Dedifferentiated amniotic fluid mesenchymal stem cell (primary cell): Measurements from ENCODE around the gene MELTF.

Experiments used
- DNase-seq: peaks from one replicate; pipeline ENCODE4 v3.0.0-alpha.2; 2016; ENCODE audit errors: extremely low spot score

Gene MELTF

DNA sequence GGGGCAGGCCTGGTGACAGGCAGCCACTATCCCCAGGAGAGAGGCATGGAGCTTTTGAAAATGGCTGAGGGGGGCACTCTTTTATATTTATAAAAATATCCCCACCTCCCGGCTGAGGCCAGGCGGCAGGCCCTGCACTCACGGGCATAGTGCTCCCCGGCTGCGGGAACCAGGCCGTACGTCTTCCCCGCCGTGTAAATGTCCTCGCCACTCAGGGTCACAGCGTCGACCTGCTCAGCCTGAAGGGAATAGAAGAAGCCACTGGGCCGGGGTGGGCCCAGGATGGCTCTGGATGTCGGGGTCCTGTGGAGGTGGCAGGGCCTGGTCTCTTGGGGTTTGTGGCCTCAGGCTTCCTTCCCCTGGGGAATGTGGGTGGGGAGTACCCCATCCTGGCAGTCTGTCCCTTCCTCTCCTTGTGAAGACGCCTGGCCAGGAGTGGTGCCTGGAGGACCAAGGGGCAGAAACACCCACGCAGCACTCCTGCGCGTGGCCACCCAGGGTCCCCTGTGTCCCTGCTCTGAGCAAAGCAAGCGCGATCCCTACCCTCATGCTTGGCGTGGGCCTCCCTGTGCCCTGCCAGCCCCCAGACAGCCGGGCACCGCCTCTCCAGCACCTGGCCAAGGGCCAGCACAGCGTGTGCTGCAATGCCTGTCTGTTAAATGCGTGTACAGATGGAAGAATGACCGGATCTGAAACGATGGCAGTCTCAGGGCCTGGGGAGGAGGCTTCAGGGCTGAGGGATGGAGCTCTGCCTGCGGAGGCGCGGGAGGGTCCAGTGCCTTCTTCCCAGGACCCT lies 18.9 kb downstream of the MELTF start:
- no peak for DNase-seq

DNA sequence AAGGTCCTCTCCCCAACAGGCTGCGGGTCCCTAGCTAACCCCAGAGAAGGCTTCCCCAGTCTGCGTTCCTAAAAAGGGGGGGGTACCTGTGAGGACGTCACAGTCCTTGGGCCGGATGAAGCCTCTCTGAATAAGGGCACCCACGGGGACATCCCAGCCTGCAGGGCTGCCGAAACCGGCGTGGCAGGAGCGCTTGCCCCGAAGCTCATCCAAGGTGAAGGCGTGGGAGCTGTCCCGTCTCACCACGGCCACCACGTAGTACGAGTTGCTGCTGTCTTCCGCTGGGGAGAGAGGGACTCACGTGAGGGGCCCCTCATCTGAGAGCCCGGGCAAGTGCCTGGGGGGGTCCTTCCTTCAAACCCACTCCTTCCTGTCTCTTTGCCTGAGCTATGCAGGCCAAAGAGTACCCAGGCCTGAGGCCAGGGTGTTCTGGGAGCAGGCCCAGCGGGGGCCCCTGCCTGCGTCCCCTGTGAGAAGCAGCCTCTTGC lies 20.0 kb downstream of the MELTF start:
- DNase-seq, result no peak

DNA sequence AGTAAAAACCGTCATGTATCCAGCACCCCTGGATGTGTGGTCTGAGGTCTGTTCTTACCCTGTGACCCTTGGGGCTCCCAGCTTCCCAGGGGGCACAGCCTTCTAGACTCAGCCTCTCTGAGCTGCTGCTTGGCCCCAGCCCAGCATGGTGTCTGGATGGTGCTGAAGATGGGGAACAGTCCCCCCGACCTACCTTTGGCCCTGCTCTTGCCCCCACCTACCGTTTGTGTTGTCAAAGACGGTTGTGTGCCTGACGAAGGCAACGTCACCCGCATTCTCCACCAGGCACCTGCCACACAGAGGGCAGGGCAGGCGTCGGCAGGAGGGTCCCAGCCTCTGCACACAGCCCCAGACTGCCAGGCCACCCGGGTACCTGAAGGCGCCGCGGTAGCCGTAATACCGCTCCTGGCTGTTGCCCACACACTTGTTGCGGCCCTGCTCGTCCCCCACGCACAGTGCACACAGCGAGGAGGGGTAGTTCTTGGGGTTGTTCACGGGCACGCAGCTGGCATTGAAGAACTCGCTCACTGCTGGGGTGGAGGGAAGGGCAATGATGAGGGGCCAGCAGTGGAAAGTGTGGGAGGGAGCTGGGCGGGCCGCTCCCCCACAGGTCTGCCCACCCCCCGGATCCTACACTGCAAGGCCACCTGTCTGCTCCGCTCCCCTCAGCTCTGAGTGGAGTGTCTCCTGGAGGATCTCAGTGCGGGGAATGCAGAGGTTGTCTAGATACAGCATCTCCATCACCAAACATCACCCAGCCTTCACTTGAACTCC lies 21.0 kb downstream of the MELTF start:
- DNase-seq, result no peak

DNA sequence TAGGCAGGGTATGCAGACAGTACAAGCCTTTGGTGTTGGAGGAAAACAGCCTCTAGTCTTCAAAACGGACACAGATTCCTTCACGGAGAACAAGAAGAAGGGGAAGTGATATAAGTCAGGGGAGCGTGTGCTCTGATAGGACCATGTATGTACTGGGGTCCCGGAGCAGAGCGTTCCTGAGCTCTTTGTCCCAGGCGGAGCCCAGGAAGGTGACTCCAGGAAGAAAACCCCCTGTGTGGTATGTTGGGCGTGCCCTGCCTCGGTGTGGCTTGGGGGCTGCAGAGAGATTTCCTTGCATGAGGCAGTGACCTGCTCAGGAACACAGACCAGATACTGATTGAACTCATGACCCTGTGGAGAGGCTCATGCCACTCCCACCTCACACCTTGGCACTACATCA lies 21.7 kb downstream of the MELTF start:
- no peak for DNase-seq

DNA sequence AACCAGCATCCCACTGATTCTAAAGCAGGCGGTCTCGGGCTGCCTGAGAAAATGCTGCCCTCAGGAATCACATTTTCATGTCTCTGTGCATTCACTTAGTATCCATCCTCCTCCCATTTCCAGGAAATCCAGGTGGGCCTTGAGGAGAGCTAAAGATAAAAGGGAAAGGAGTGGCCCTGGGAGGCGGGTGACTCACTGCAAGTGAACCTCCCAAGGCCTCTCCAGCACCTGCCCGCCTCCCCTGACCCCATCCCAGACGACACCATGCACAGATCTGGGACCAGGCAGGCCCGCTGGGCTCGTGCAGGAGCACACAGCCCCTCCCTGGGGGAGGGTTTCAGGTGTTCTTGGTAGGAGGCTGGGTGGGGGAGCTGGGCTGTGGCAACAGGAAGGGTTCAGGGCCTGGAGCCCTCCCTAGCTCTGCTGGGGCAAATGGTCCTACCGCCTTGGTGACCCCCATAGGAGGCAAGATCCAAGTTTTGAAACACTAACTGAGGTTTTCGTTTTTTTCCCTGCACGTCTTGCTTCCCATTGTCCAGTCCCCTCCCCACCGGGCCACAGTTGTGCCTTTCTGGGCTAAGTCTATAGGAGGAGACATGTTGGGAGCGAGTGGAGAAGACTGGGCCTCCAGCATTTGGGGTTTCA lies 22.2 kb downstream of the MELTF start:
- no peak for DNase-seq

DNA sequence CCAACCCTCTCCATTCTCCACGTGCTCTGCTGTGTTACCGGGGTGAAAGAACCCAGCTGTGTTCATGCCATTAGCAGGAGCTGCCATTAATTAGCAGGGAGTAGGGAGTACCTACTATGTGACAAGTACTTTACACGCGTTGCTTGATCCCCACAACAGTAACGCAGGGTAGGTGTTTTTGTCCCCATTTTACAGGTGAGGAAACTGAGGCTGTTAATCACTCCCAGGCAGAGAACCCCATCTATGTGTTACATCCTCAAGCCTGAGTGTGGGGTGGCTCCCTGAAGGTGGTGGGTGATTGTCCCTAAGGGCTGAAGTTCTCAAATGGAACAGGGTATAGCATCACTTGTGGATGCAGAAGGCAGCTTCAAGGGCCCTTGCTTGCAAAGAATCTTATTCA lies 22.8 kb downstream of the MELTF start:
- no peak for DNase-seq

DNA sequence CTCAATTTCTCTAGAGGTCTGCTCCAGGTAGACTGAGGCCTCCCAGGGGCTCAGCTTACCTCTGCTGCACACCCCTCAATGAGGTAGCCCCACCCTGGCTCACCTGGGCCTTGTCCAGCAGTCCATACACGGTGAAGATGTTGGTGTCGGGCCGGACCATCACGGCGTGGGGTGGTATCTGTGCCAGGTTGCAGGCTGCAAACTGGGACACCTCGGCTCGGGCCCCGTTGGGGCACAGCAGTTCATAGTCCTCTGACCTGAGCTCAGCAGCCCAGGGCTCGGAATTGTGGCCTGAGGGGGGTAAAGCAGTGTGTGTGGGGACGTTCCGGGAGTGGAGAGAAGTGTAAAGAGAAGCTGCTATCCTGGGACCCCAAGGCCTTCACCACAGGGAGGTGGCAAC lies 23.2 kb downstream of the MELTF start:
- DNase-seq, result no peak

DNA sequence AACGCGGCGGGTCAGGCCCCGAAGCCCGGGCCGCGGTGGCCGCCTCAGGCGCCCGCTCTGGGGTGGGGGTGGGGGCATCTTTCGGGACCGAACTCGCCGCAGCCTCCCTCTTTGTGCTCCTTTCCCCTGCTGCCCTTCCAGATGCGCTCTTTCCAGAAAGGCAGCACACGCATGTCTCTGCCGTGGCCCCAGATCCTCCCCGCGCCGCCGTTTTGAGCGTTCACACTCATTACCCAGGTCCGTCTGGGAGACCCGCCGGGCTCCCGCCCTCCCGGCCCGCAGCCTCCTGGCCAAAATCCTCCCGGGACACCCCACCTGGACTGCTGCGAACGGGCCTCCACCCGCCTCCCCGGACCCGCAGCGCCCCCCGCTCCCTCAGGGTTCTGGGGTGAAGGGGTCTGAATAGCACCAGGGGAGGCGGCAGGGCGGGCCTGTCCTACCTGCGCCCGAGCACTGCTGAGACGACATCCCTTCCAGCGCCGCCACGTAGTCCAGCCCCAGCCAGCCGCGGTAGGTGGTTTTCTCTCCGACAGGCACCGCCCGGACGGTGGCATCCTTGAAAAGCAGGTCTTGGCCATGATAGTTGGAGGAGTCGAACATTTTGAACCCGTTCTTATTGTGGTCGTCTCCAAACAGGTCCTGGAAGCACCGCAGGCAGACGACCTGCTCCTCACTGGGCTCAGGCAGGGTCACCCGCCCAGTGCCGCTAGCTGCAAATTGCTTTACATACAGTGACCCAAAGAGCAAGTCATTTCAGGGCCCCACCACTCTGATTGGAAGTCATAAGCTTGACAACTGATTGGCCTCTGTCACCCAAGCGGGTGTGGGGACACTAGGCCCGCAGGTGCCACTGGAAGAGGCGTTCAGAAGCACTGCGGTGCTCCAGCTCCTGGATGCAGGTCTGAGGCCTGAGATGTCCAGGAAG lies 25.9 kb downstream of the MELTF start:
- DNase-seq, result no peak

DNA sequence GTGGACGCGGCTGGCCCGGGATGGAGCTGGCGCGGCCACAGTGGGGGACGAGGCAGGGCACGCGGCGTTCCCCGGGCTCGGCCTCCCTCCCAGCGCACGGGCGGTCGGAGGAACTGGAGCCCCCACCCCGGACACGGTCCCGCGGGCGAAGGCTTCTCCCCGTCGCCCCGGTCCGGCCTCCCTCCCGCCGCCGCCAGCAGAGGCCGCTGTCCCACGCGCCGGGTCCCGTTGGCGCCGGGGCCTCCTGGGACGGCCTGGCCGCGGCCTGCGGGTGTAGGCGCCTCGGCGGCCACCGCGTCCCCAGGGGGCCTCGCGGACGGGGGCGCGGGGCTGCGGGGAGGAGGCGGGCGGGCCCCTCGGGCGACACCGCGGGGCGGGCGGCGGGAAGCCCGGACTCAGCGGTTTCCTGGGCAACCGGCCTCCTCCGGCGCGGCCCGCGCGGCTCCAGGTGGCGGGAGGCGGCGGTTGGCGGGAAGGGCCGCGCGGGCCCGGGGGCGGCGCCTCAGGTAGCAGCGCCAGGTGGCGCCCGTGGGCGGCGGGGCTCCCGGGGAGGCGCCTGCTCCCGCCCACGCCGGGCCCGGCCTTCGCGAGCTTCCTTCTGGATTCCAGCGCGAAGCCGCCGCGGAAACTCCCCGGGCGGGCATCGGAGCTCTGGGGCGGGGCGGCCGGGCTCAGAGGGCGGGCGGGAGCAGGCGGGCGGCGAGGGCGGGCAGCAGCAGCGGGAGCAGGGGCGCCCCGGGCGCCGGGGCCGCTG lies 26.7 kb downstream of the MELTF start:
- peak; percentile 51 for DNase-seq

DNA sequence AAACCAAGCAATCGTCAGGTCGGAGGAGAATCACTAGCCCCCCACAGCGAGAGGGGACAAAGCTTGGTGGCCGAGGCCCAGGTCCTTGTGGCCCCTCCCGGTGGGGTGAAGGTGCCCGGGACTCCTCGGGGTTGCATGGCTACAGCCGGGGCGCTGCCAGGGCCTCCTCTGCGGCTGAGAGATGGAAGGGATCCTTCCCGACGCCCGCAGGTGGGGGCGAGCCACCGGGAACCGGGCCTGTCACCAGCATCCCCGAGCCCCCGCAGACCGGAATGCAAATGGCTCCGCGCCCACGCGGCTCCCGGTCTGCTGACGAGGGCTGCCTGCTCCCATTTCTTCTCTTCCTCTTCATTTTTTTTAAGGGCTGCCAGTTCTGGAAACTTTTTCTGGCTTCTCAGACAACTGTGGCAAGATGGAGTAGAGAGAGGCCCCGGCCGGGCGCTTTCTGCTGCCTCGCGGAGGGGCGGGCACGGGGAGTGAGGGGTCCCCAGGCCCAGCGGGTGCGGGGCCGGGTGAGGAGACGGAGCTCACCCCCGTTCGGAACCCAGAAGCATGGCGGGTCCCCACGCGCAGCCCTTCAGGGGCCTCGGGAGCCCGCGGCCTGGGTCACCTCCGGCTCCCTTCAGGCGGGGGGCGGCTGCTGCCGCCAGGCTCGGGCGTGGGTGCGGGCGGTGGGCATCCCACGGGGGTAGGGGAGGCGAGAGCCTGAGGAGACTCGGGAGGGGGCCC lies 27.5 kb downstream of the MELTF start:
- DNase-seq, result no peak

DNA sequence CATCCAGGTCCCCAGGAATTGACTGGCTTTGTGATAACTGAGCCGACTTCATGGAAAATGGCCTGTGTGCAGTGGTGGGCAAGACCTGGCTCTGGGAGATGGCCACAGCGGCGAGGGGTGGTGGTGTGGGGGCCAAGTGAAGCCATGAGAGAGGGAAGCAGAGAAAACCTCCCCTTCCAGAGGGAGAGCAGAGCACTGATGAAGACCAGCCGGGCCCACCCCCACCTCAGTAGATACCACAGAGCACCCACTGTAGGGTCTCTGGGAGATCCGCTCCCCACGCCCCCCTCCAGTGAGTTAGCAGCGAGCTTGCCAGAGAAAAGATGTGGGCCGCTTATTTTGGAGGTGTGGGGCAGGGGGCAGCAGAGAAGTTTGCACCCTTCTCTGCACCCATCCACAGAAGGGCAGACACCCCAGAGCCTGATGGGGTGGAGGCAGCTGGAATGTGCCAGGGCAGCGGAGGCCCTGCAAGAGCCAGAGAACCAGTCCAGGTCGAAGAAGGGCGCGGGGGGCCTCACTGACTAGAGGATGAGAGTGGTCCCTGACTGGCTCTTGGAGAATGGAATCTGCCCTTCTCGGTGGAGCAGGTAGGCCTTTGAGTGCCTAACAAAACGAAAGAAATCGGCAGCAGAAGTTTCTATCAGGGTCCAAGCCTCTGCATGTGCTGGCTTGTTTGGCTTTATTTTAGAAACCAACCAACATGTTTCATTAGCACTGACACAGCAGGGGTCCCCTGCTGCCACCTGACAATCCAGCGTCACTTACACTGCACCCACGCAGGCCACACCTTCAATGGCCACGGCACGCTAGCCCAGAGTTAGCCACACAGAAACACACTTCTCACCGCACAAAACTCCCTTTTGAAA lies 28.3 kb downstream of the MELTF start:
- DNase-seq, result no peak

DNA sequence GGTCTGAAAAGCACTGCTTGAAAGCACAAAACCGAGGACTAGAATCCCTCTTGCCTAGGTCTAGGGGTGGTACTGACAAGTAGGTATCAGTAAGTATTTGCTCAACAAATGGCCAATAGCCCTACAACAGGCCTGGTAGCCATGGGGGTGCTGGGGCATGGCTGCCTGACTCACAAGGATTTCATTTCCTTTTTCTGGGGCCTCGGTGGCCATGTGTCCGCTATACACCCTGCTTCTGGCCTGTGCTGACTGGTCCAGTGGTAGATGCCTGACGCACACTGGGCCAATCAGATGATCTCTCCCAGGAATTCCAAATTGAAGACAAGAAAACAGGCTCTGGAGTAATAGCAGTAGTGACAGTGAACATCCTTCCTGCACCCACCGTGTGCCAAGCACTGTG lies 29.4 kb downstream of the MELTF start:
- no peak for DNase-seq

DNA sequence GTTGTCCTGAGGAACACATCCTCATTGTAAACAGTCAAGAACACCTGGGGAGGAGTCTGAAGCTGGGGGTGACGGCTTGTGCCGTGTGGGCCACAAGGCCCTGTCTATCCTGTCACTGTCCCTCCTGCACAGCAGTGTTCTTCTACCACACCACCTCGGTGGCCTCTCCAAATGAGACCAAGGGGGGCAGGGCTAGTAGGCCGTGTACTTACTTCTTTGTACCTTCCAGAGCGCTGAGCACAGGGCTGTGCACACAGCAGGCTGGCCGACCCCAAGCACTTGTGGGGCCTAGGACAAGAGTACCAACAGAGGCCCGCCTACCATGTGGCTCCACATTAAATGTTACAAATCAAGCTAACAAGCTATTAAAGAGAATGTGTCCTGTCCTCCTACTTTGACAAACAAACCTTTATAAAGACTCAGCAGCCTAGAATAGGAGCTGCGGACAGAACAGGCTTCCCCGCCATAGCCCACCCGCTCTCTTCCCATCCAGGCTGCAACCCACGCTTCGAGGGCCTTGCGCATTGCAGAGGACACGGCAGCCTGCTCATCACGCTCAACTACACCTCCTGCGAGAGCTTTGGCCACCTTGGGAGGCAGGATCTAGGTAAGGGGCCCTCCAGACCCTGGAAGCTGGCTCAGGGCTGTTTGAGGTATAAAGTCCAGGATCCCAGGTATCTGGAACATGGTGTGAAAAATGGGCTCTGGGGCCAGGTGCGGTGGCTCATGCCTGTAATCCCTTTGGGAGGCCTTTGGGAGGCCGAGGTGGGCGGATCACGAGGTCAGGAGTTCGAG lies 30.5 kb downstream of the MELTF start:
- no peak for DNase-seq

DNA sequence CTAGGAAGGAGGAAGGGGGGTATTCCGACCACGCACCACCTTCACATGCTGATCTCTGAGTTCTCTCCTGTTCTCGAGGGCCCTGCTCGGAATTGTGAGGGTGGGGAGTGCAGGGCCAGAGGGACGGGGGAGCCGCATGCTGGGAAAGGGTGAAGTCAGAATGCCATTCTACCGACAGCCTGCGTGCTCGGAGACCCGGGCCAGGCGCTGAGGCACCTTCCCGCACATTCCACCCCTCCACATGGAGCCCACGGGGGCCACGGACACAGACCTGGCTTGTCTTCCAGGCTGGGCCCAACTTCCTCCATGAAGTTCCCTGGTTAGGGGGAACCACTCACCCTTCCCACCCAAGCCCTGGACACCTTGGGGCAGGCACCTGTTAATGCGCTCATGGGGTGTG lies 32.3 kb downstream of the MELTF start:
- DNase-seq, result no peak

DNA sequence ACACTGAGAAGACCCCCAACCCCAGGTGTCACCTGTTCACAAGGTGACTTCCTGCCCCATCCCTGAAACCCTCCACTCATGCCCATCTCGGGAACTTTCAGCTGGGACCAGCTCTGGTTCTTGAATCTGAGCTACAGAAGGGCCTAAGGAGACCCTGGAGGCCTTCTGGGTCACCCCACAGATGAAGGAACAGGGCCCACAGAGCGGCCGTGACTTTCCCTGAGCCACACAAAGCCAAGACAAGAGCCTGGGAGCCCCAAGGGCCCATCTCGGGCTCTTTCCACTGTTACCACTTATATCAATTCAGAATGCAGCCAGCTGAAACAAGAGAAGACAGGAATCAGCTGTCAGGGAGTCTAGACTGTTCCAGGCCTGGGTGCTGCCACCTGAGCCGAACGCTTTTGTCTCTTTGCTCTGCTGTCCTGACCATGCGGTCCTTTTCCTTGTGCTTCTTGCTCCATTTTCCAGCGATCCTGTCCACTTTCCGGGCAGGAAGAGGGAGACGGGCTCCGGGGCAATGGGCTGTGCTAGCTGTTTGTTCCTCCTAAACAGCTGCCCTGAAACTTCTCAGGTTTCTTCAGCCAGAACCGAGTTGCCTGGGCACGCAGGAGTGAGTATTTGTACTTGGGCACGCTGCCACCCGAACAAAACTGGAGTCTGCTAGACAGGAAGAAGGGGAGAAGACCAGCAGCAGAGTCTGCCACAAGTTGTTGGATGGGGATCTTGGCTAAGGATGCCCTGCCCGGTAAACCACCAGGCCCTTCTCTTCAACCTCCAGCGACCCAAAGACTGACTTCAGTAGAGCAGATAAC lies 33.0 kb downstream of the MELTF start:
- DNase-seq, result no peak

DNA sequence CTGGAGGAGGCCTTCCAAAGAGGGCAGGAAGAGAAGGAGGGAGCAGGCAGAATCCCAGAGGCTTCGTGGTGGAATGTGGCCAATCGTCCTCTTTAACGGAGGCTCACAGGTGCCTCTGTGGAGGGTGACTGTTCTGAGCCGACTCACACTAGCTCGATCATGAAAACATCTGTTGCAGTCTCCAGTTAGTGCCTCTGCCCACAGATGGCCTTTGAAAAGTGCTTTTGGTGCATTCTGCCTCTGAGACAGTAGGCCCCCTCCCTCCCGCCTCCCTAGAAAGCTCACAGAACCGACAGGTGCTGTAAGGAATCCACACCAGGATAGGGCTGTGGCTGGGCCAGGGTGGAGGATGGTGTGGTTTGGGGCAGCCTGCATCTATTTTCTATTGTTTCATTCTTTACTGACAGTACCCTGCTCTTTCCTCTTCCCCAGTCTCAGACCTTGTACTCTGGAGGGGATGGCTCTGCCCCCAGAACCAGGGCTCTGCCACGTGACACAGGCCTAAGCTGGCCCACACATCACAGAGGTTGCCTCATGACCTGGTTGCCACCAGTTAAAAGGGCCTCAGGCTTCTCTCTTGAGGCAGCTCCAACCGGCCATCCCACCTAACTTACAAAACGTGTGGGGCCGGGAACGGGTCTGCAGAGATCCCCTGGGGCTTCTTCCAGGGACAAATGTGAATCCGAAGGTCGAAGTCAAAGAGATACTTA lies 33.8 kb downstream of the MELTF start:
- no peak for DNase-seq

DNA sequence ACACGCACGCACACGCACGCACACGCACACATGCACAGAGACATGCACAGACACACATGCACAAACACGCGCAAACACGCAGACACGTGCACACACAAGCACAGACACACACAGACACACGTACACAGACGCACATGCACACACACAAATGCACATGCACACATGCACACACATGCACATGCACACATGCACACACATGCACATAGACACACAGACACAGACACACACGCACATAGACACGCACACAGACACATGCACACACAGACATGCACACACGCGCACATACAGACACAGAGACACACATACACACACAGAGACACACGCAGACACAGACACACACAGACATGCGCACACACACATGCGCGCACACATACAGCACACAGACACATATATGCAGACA lies 34.6 kb downstream of the MELTF start:
- no peak for DNase-seq
